ENCODE results near the gene ESM1.

DNA sequence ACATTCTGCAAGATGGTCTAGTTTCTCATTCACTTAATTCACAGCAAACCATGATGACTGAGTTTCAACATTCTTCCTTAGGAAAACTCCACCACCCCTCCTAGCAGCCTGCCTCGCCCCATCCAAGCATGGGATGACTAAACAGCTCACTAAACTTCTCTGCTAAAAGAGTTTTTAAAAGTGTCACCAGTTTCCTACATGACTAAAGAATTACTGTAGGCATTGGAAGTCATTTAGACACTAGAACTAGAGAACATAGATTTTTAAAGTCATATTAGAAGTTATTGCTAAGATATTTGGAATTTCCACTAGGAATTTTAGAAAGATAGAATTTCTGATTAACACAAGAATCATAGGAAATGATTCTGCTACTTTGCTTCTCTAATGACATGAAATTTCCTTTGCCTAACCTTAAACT is 5.5 kb upstream of the ESM1 start:
- TF ChIP-seq POLR2A (conservative IDR thresholded peaks at IDR 0.05) (no peak), HDAC2 (IDR thresholded peaks at IDR 0.05) (no peak), MEF2A (IDR thresholded peaks at IDR 0.05; ENCODE audit: control insufficient read depth, low read depth, low read length) (no peak), POLR2AphosphoS5 (IDR thresholded peaks at IDR 0.05; ENCODE audit: control insufficient read depth, insufficient read depth, low read depth, low read length) (no peak), ZNF589 (CRISPR knock-in tag; IDR thresholded peaks at IDR 0.05; ENCODE audit: low read depth) (no peak), LARP7 (IDR thresholded peaks at IDR 0.05) (no peak), YY1 (IDR thresholded peaks at IDR 0.05; ENCODE audit: borderline replicate concordance in 1 of 3, control insufficient read depth in 1 of 3, extremely low read depth in 1 of 3, insufficient read depth in 3 of 3, insufficient read length in 1 of 3, insufficient replicate concordance in 2 of 3, low read depth in 1 of 3, low read length in 2 of 3) (no peak), PTBP1 (IDR thresholded peaks at IDR 0.05; ENCODE audit: low read depth, low read length) (no peak), ZHX1 (conservative IDR thresholded peaks at IDR 0.05; ENCODE audit: low read length) (no peak), NCOA6 (IDR thresholded peaks at IDR 0.05) (no peak), SPI1 (IDR thresholded peaks at IDR 0.05; ENCODE audit: borderline replicate concordance, low read depth, low read length) (no peak), EP300 (IDR thresholded peaks at IDR 0.05; ENCODE audit: low read length) (no peak), PPARD (CRISPR knock-in tag; IDR thresholded peaks at IDR 0.05) (no peak)
- TF ChIP-seq, protein P1, sequence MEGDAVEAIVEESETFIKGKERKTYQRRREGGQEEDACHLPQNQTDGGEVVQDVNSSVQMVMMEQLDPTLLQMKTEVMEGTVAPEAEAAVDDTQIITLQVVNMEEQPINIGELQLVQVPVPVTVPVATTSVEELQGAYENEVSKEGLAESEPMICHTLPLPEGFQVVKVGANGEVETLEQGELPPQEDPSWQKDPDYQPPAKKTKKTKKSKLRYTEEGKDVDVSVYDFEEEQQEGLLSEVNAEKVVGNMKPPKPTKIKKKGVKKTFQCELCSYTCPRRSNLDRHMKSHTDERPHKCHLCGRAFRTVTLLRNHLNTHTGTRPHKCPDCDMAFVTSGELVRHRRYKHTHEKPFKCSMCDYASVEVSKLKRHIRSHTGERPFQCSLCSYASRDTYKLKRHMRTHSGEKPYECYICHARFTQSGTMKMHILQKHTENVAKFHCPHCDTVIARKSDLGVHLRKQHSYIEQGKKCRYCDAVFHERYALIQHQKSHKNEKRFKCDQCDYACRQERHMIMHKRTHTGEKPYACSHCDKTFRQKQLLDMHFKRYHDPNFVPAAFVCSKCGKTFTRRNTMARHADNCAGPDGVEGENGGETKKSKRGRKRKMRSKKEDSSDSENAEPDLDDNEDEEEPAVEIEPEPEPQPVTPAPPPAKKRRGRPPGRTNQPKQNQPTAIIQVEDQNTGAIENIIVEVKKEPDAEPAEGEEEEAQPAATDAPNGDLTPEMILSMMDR (IDR thresholded peaks at IDR 0.05 in 2 of 3, conservative IDR thresholded peaks at IDR 0.05 in 1 of 3; ENCODE audit: insufficient read depth in 2 of 3, low read depth in 1 of 3, low read length in 3 of 3): no peak
